ENCODE results near the gene TIGIT.

GRCh38 chr3:114333923-114334240, 40.1 kb downstream of the TIGIT start:
- TF ChIP-seq ARNTL (CRISPR knock-in tag; IDR thresholded peaks at IDR 0.05; ENCODE audit: borderline replicate concordance, low read depth) (no peak), CSRNP3 (CRISPR knock-in tag; IDR thresholded peaks at IDR 0.05) (no peak)
- TF ChIP-seq, protein P1, sequence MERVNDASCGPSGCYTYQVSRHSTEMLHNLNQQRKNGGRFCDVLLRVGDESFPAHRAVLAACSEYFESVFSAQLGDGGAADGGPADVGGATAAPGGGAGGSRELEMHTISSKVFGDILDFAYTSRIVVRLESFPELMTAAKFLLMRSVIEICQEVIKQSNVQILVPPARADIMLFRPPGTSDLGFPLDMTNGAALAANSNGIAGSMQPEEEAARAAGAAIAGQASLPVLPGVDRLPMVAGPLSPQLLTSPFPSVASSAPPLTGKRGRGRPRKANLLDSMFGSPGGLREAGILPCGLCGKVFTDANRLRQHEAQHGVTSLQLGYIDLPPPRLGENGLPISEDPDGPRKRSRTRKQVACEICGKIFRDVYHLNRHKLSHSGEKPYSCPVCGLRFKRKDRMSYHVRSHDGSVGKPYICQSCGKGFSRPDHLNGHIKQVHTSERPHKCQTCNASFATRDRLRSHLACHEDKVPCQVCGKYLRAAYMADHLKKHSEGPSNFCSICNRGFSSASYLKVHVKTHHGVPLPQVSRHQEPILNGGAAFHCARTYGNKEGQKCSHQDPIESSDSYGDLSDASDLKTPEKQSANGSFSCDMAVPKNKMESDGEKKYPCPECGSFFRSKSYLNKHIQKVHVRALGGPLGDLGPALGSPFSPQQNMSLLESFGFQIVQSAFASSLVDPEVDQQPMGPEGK (CRISPR knock-in tag; IDR thresholded peaks at IDR 0.05; ENCODE audit: borderline replicate concordance) = no peak
